Stimulated activated CD4-positive, alpha-beta T cell treated with anti-CD3 and anti-CD28 coated beads, Interleukin-4, amount 100 ng/mL, for 4 hours (primary cell): ENCODE results near the gene LRBA.

Experiments used
- DNase-seq, 2 experiments: peaks; one replicate each; pipeline ENCODE4 v3.0.0-alpha.2; 2020

Gene LRBA

GRCh38 chr4:150477869-150478268 lies 537.2 kb downstream of the LRBA start:
- DNase-seq: no peak

GRCh38 chr4:150476776-150477175 lies 538.3 kb downstream of the LRBA start:
- no peak for DNase-seq

GRCh38 chr4:150475763-150476162 lies 539.3 kb downstream of the LRBA start:
- DNase-seq: no peak

- no peak for DNase-seq
Observed at GRCh38 chr4:150464523-150464922, 550.6 kb downstream of the LRBA start.

- no peak for DNase-seq
Observed at GRCh38 chr4:150462743-150463142, 552.3 kb downstream of the LRBA start.

GRCh38 chr4:150461957-150462356 lies 553.1 kb downstream of the LRBA start:
- no peak for DNase-seq

- DNase-seq: no peak
Observed at GRCh38 chr4:150457802-150458201, 557.3 kb downstream of the LRBA start.

GRCh38 chr4:150451883-150452282 lies 563.2 kb downstream of the LRBA start:
- DNase-seq: no peak

- no peak for DNase-seq
Observed at GRCh38 chr4:150447356-150447755, 567.7 kb downstream of the LRBA start.

- no peak for DNase-seq
Observed at GRCh38 chr4:150439451-150439933, 575.6 kb downstream of the LRBA start.

GRCh38 chr4:150436598-150437370 lies 578.3 kb downstream of the LRBA start:
- DNase-seq: no peak

GRCh38 chr4:150431221-150431620 lies 583.9 kb downstream of the LRBA start:
- no peak for DNase-seq

GRCh38 chr4:150425161-150425560 lies 589.9 kb downstream of the LRBA start:
- DNase-seq: no peak

- no peak for DNase-seq
Observed at GRCh38 chr4:150423503-150423902, 591.6 kb downstream of the LRBA start.

- DNase-seq: no peak
Observed at GRCh38 chr4:150423074-150423473, 592.0 kb downstream of the LRBA start.

GRCh38 chr4:150421612-150422011 lies 593.5 kb downstream of the LRBA start:
- DNase-seq: no peak

GRCh38 chr4:150419939-150420338 lies 595.1 kb downstream of the LRBA start:
- DNase-seq: no peak

GRCh38 chr4:150418757-150419410 lies 596.2 kb downstream of the LRBA start:
- DNase-seq: no peak

- no peak for DNase-seq
Observed at GRCh38 chr4:150415213-150415612, 599.9 kb downstream of the LRBA start.

GRCh38 chr4:150411520-150411919 lies 603.6 kb downstream of the LRBA start:
- no peak for DNase-seq

GRCh38 chr4:150402871-150403272 lies 612.2 kb downstream of the LRBA start:
- DNase-seq: no peak

GRCh38 chr4:150401083-150401687 lies 613.9 kb downstream of the LRBA start:
- DNase-seq: no peak

GRCh38 chr4:150395872-150396271 lies 619.2 kb downstream of the LRBA start:
- DNase-seq: peak in 1 of 2 experiments; percentile 4

- no peak for DNase-seq
Observed at GRCh38 chr4:150394046-150394445, 621.0 kb downstream of the LRBA start.
